ENCODE measurements around the gene OR2V2. TPM values are rescaled to one million over a fixed set of nuclear protein-coding genes. Genes with fewer than 3 reads are reported as not detected.
"Not testable (repeated sequence)": the region's sequence is repeated elsewhere in the genome, so short reads cannot be mapped to it uniquely, and the experiment has no call there.

OR2V2 gene
- total and polyA plus RNA-seq, 10 of the 15 experiments (the other 5 are each of a cell fraction or from before 2014, with no cell fraction given) = 0.26 TPM; not detected in 9

DNA sequence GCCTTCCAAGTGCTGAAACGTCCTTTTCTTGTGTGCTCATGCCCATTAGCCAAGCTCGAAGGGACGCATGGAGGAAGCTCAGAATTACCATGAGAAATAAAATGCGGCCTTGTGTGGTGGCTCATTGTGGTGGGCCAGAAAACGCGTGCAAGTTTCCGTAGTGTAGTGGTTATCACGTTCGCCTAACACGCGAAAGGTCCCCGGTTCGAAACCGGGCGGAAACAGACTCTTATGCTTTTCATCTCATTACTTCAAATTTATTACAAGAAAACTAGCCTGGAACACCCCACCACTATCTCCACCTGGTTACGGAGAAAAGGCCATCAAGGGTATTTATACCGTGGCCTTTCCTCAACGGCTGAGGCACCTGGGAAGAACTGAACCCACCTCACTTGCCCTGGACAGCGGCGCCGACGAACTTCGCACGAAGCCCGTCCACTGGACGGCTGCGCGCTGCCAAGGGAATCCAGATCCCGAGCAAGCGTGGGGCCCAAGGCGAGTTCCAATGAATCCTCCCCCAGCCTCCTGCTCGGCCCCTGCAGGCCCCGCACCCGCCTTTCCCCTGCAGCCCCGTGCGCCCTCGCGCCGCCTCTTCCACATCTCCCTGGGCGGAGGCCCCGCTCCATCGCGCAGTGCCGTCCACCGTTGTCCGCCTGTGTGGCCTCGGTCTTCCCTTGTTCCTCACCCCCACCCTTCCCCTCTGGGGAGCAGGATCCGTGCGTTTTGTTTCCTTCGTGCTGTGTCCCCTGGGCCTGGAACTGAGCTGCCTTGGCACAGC lies 22.3 kb downstream of the OR2V2 start:
- H4K20me1 ChIP-seq (ENCODE audit: control insufficient read depth, insufficient read depth); in situ Hi-C loops (cut with MboI); H3K9me3 ChIP-seq (replicated peaks; ENCODE audit: control insufficient read depth, insufficient read depth, low read length); H3K27ac ChIP-seq (ENCODE audit: control insufficient read depth, insufficient read depth); H3K36me3 ChIP-seq (ENCODE audit: control insufficient read depth in 2 of 2, insufficient read depth in 2 of 2, low read length in 1 of 2); H3K27me3 ChIP-seq (replicated peaks in 1 of 2; ENCODE audit: control insufficient read depth in 2 of 2, insufficient read depth in 2 of 2, low read length in 1 of 2); DNase-seq (ENCODE audit: low read depth, low spot score); H3K79me2 ChIP-seq (ENCODE audit: control insufficient read depth, insufficient read depth, low read length); BruUV-seq (replicated peaks); H3K9ac ChIP-seq (ENCODE audit: control insufficient read depth, insufficient read depth, low read length): not testable (repeated sequence)
- CTCF ChIA-PET = interaction anchor here (1.1 to 4.5 kb wide), 15 partner anchors 11 to 361 kb away, joined by 3 to 37 read pairs (median 4); no protein-coding TSS in a partner anchor
- WGBS (ENCODE audit: insufficient coverage, insufficient replicate concordance, low lambda C conversion rate, missing lambda C conversion rate) = 19% methylated on average over 50 of the region's 50 CpGs
- H2AFZ ChIP-seq (ENCODE audit: control insufficient read depth, low read depth, low read length) = peak overlapping the region; percentile 13; the same call in 1 of the 2 replicates
- peak overlapping the region; percentile 24; the same call in 1 of the 2 replicates for H3K4me3 ChIP-seq
- ATAC-seq = peak; percentile 54
- RAD21 ChIA-PET (ENCODE audit: unreplicated experiment) = interaction anchor here (0.9 to 2.3 kb wide), 7 partner anchors 8 to 301 kb away, joined by 3 to 14 read pairs (median 4); no protein-coding TSS in a partner anchor
- H3K4me2 ChIP-seq (ENCODE audit: control insufficient read depth, insufficient read depth) = peak overlapping the region; percentile 76
- peaks cover 33% of the 10 kb centered on the region for H3K4me1 ChIP-seq (ENCODE audit: control insufficient read depth, insufficient read depth, low read length)
- FAIRE-seq = peak; percentile 83
- intact Hi-C loops (cut with micrococcal nuclease; ENCODE audit: unreplicated experiment) = loop anchor here (5.0 kb wide), 1 partner anchor 362 kb away; no protein-coding TSS in a partner anchor
- POLR2A ChIA-PET = interaction anchor here (1.4 kb wide), 1 partner anchor 12 kb away, joined by 5 read pairs; no protein-coding TSS in a partner anchor
- SMC1A ChIA-PET (ENCODE audit: uncharacterized antibody, unreplicated experiment) = interaction anchor here (0.8 to 2.6 kb wide), 9 partner anchors 14 to 305 kb away, joined by 3 to 17 read pairs (median 5); no protein-coding TSS in a partner anchor
- TF ChIP-seq SREBF2 (IDR thresholded peaks at IDR 0.05; ENCODE audit: low read length) (peak; percentile 52; the same call in 1 of the 2 replicates), RUNX3 (IDR thresholded peaks at IDR 0.05; ENCODE audit: low read length) (peak; percentile 37; the same call in 1 of the 2 replicates), ZNF24 (IDR thresholded peaks at IDR 0.05) (0 out of 2 replicates have a peak, but pooled peaks have one; percentile 26), BHLHE40 (IDR thresholded peaks at IDR 0.05; ENCODE audit: borderline replicate concordance in 1 of 2, low read depth in 2 of 2, low read length in 1 of 2) (peak; percentile 54 to 61; a peak in 2 of 4 replicates), IKZF1 (conservative IDR thresholded peaks at IDR 0.05) (peak; percentile 34)
